Keratinocyte (primary cell): ENCODE results near the gene MTERF4. TPM values are rescaled to one million over a fixed set of nuclear protein-coding genes. Genes with fewer than 3 reads are reported as not detected.

Source experiments
- DNase-seq: peaks from one replicate; pipeline ENCODE4 v3.0.0-alpha.2; 2011; ENCODE audit warnings: low read depth, missing footprints, low spot score
- FAIRE-seq: peaks from 2 replicates; lab custom pipeline; 2011; peaks lifted over from hg19 to GRCh38; lab: Jason Lieb, UNC
- H2AFZ ChIP-seq: 2 replicates; pipeline ENCODE4 v1.6.0; 2012; ENCODE audit warnings: low read length, control low read depth, inconsistent platforms; ENCODE audit not compliant: control insufficient read depth
- H3K27ac ChIP-seq: 2 replicates; pipeline ENCODE4 v1.5.1; 2011; ENCODE audit warnings: low read length; ENCODE audit not compliant: control insufficient read depth, insufficient read depth
- H3K27me3 ChIP-seq: 3 replicates; pipeline ENCODE4 v1.6.0; 2011; ENCODE audit warnings: low read length; ENCODE audit not compliant: control insufficient read depth, insufficient read depth; ENCODE audit errors: extremely low read depth
- H3K36me3 ChIP-seq, 2 experiments: 2 replicates in 1 of 2; 3 replicates in 1 of 2; pipeline ENCODE4 v1.5.1; 2011; ENCODE audit warnings: low read length in 2 of 2, mild to moderate bottlenecking in 1 of 2; ENCODE audit not compliant: control insufficient read depth in 2 of 2, insufficient read depth in 2 of 2; ENCODE audit errors: extremely low read depth in 1 of 2
- H3K4me1 ChIP-seq: 3 replicates; pipeline ENCODE4 v1.5.1; 2011; ENCODE audit warnings: low read length; ENCODE audit not compliant: control insufficient read depth, insufficient read depth; ENCODE audit errors: extremely low read depth
- H3K4me2 ChIP-seq: 3 replicates; pipeline ENCODE4 v1.6.0; 2011; ENCODE audit warnings: low read depth, low read length; ENCODE audit not compliant: control insufficient read depth, insufficient read depth; ENCODE audit errors: extremely low read depth
- H3K4me3 ChIP-seq, 3 experiments: fragments of 200-600 bp in 1 of 3; sonication (generic) in 1 of 3; 2 replicates in 2 of 3; 3 replicates in 1 of 3; pipeline ENCODE4 v1.5.1; 2011 to 2016; ENCODE audit warnings: low read length in 3 of 3, mild to moderate bottlenecking in 3 of 3, control low read depth in 2 of 3, inconsistent platforms in 1 of 3, low read depth in 1 of 3, mixed read lengths in 1 of 3, mixed run types in 1 of 3, moderate library complexity in 1 of 3; ENCODE audit not compliant: control insufficient read depth in 2 of 3, insufficient read depth in 2 of 3; ENCODE audit errors: extremely low read depth in 1 of 3
- H3K79me2 ChIP-seq: 2 replicates; pipeline ENCODE4 v1.6.0; 2012; ENCODE audit warnings: low read length; ENCODE audit not compliant: control insufficient read depth, insufficient read depth
- H3K9ac ChIP-seq: 3 replicates; pipeline ENCODE4 v1.6.0; 2011; ENCODE audit warnings: low read length; ENCODE audit not compliant: control insufficient read depth, insufficient read depth; ENCODE audit errors: extremely low read depth
- H3K9me1 ChIP-seq: 3 replicates; pipeline ENCODE4 v1.6.0; 2011; ENCODE audit warnings: low read length; ENCODE audit not compliant: control insufficient read depth, insufficient read depth; ENCODE audit errors: extremely low read depth
- H3K9me3 ChIP-seq: 2 replicates; pipeline ENCODE4 v1.5.1; 2012; ENCODE audit warnings: low read depth, low read length; ENCODE audit not compliant: control insufficient read depth
- H4K20me1 ChIP-seq: 3 replicates; pipeline ENCODE4 v1.6.0; 2011; ENCODE audit warnings: low read length; ENCODE audit not compliant: control insufficient read depth, insufficient read depth; ENCODE audit errors: extremely low read depth
- CTCF ChIP-seq, 3 experiments: IDR thresholded peaks in 1 of 3; conservative IDR thresholded peaks in 1 of 3; optimal IDR thresholded peaks in 1 of 3; 2 replicates in 2 of 3; 3 replicates in 1 of 3; pipeline versions ENCODE3 to v1.5.1; 2011; ENCODE audit warnings: low read length in 3 of 3, mild to moderate bottlenecking in 3 of 3, moderate library complexity in 2 of 3, control low read depth in 1 of 3, inconsistent platforms in 1 of 3; ENCODE audit not compliant: insufficient read depth in 2 of 3; ENCODE audit errors: extremely low read depth in 1 of 3
- EZH2 ChIP-seq: IDR thresholded peaks from one replicate; pipeline ENCODE4 v1.6.1; 2012; ENCODE audit warnings: inconsistent platforms, mild to moderate bottlenecking, low read length, moderate library complexity
- dilution Hi-C: fragments of 300-500 bp; cut with MboI; formaldehyde crosslinking; loops from one replicate; pipeline ENCODE4 v1.7.0; 2020; ENCODE audit warnings: low sequenced_read_pairs; ENCODE audit not compliant: extremely low pct_ligation_motif_present
- polyA plus RNA-seq, 5 experiments: library from polyadenylated mRNA; depleted of rRNA in 3 of 5; stranded (reverse) in 3 of 5; stranded (forward) in 1 of 5; unstranded in 1 of 5; fragments of >200 nt; gene quantifications; 1 replicate in 1 of 5; 2 replicates in 3 of 5; 3 replicates in 1 of 5; pipeline versions ENCODE4 v1.2.1 to v1.2.3, GENCODE V29; 2011 to 2012; ENCODE audit warnings: missing spikeins in 2 of 5, low read depth in 1 of 5, low replicate concordance in 1 of 5
- small RNA-seq, 3 experiments: library from RNA; depleted of rRNA; stranded (forward); fragments of <200 nt; gene quantifications; one replicate each; pipeline ENCODE3, GENCODE V24; 2012; ENCODE audit warnings: low read depth in 3 of 3, low replicate concordance in 1 of 3; ENCODE audit not compliant: insufficient read length in 3 of 3

The MTERF4 gene
- polyA plus RNA-seq, 1 donor (not counting 4 experiments of a cell fraction or from before 2014, with no cell fraction given) = 28.5 TPM

GRCh38 chr2:241048149-241048948, 53.7 kb downstream of the MTERF4 start:
- TF ChIP-seq CTCF (optimal IDR thresholded peaks at IDR 0.05 in 1 of 3, IDR thresholded peaks at IDR 0.05 in 1 of 3, conservative IDR thresholded peaks at IDR 0.05 in 1 of 3; ENCODE audit: extremely low read depth in 1 of 3, insufficient read depth in 2 of 3, low read length in 3 of 3) = no peak
- TF ChIP-seq EZH2 = no peak
- dilution Hi-C loops = no loop called here
- Histone ChIP-seq H3K4me1 (no peaks in the 10 kb centered on the region), H2AFZ (no peak overlapping the region), H3K9me3 (no peaks in the 10 kb centered on the region), H3K4me2 (no peak overlapping the region), H3K9ac (no peak overlapping the region), H3K9me1 (no peaks in the 10 kb centered on the region), H3K27me3 (no peaks in the 10 kb centered on the region), H3K4me3 (no peak overlapping the region), H3K27ac (no peak overlapping the region), H3K36me3 (no peaks in the 10 kb centered on the region), H4K20me1 (peaks cover 3% of the 10 kb centered on the region), H3K79me2 (no peaks in the 10 kb centered on the region)
- FAIRE-seq (no peak), DNase-seq (no peak)

GRCh38 chr2:241047253-241048010, 54.7 kb downstream of the MTERF4 start:
- H3K79me2 ChIP-seq = no peaks in the 10 kb centered on the region

More at GRCh38 chr2:241047253-241048010, 54.7 kb downstream of the MTERF4 start:
- no peaks in the 10 kb centered on the region for H3K9me3 ChIP-seq
- no peak overlapping the region for H3K27ac ChIP-seq
- DNase-seq (no peak), FAIRE-seq (no peak)
- no peak overlapping the region for H2AFZ ChIP-seq
- H3K9me1 ChIP-seq = no peaks in the 10 kb centered on the region
- TF ChIP-seq CTCF (optimal IDR thresholded peaks at IDR 0.05 in 1 of 3, IDR thresholded peaks at IDR 0.05 in 1 of 3, conservative IDR thresholded peaks at IDR 0.05 in 1 of 3; ENCODE audit: extremely low read depth in 1 of 3, insufficient read depth in 2 of 3, low read length in 3 of 3) (no peak), EZH2 (no peak)
- H3K4me2 ChIP-seq = no peak overlapping the region
- no peaks in the 10 kb centered on the region for H3K4me1 ChIP-seq
- no peaks in the 10 kb centered on the region for H3K36me3 ChIP-seq
- H4K20me1 ChIP-seq = peaks cover 3% of the 10 kb centered on the region
- no peak overlapping the region for H3K9ac ChIP-seq
- H3K27me3 ChIP-seq = no peaks in the 10 kb centered on the region
- dilution Hi-C loops = no loop called here
- H3K4me3 ChIP-seq = no peak overlapping the region

Small RNA genes lying within 50 kb of the gene (small RNA-seq; reads per million reads assigned to genes)
- gene AC005237.2 = 0 reads per million in 3 experiments

Other genes with a start within 250 kb of the MTERF4 start
- not detected in 3 replicates for gene AGXT, start 233.5 kb downstream of the MTERF4 start, polyA plus RNA-seq
- 0.37 to 1.1 TPM (median 0.80 TPM) in 3 replicates for gene MAB21L4, start 206.1 kb downstream of the MTERF4 start, polyA plus RNA-seq
- gene CROCC2, start 196.0 kb downstream of the MTERF4 start, polyA plus RNA-seq = not detected in 3 replicates
- under 0.01 to 0.12 TPM (median 0.04 TPM) in 3 replicates for gene SNED1, start 103.7 kb downstream of the MTERF4 start, polyA plus RNA-seq
- 3.0 to 4.3 TPM (median 3.7 TPM) in 3 replicates for gene PASK, start 47.2 kb upstream of the MTERF4 start, polyA plus RNA-seq
- 53.4 to 88.2 TPM (median 84.9 TPM) in 3 replicates for gene PPP1R7, start 48.2 kb upstream of the MTERF4 start, polyA plus RNA-seq
- 0.14 to 0.50 TPM (median 0.17 TPM) in 3 replicates for gene ANO7, start 86.4 kb upstream of the MTERF4 start, polyA plus RNA-seq
- gene HDLBP, start 213.4 kb upstream of the MTERF4 start, polyA plus RNA-seq = 266 to 471 TPM (median 289 TPM) in 3 replicates
- 324 to 644 TPM (median 510 TPM) in 3 replicates for gene SEPTIN2, start 213.6 kb upstream of the MTERF4 start, polyA plus RNA-seq